Activated T-cell treated with anti-CD3 and anti-CD28 coated beads, Interleukin-2, amount 50 U/mL, for 72 hours (primary cell): ENCODE measurements around the gene PLA2G5. TPM values are rescaled to one million over a fixed set of nuclear protein-coding genes. Genes with fewer than 3 reads are reported as not detected.

ENCODE experiments used
- ATAC-seq, 2 donors: fragments of 150-1000 bp; cut with Tn5 transposase; replicated peaks in 1 of 2; 2 replicates each; pipeline ENCODE4 v1.10.0; 2021; ENCODE audit warnings: moderate library complexity in 2 of 2, mild to moderate bottlenecking in 1 of 2
- DNase-seq, 2 donors: peaks; one replicate each; pipeline ENCODE4 v3.0.0; 2021 to 2022; ENCODE audit warnings: mixed read lengths in 1 of 2
- H3K27ac Mint-ChIP-seq: one replicate; pipeline ENCODE4 v1.8.0; 2022; ENCODE audit warnings: mild to moderate bottlenecking, moderate library complexity, mixed read lengths
- H3K27me3 Mint-ChIP-seq: one replicate; pipeline ENCODE4 v1.8.0; 2022; ENCODE audit warnings: low read depth, mixed read lengths
- H3K36me3 Mint-ChIP-seq, 2 donors: one replicate each; pipeline ENCODE4 v1.8.0; 2022; ENCODE audit warnings: mixed read lengths in 2 of 2, mild to moderate bottlenecking in 1 of 2; ENCODE audit not compliant: insufficient read depth in 2 of 2
- H3K4me1 Mint-ChIP-seq: one replicate; pipeline ENCODE4 v1.8.0; 2022; ENCODE audit warnings: low read depth, mixed read lengths
- H3K4me3 Mint-ChIP-seq, 2 donors: one replicate each; pipeline ENCODE4 v1.8.0; 2022; ENCODE audit warnings: mild to moderate bottlenecking in 2 of 2, mixed read lengths in 2 of 2, moderate library complexity in 2 of 2
- H3K9me3 Mint-ChIP-seq, 2 donors: one replicate each; pipeline ENCODE4 v1.8.0; 2022; ENCODE audit warnings: mixed read lengths in 2 of 2
- total RNA-seq, 2 donors: library from RNA; stranded (reverse); gene quantifications; one replicate each; pipeline ENCODE4 v1.2.3, GENCODE V29; 2022

The PLA2G5 gene
- total RNA-seq, 2 donors from 2014 or later: not detected

- ATAC-seq: no peak
- H3K27ac Mint-ChIP-seq: no peak within 1 kb of the TSS
- no peak within 1 kb of the TSS for H3K4me3 Mint-ChIP-seq
- H3K27me3 Mint-ChIP-seq: peaks cover 23% of the 10 kb centered on the region
- H3K36me3 Mint-ChIP-seq: no peaks in the 10 kb centered on the region
- no peak for DNase-seq
- no peaks in the 10 kb centered on the region for H3K4me1 Mint-ChIP-seq
- no peaks in the 10 kb centered on the region for H3K9me3 Mint-ChIP-seq
These were observed 69.1 kb downstream of the PLA2G5 start, which contains the start of gene PLA2G2F for GRCh38 chr1:20138961-20139550. TSS of gene PLA2G2F (plus strand) at chr1:20139323. CDS start at chr1:20139428, 105 bp downstream.

GRCh38 chr1:20139776-20140612, 70.0 kb downstream of the PLA2G5 start:
- no peaks in the 10 kb centered on the region for H3K36me3 Mint-ChIP-seq
- peaks cover 19% of the 10 kb centered on the region for H3K27me3 Mint-ChIP-seq
- H3K4me1 Mint-ChIP-seq: no peaks in the 10 kb centered on the region
- H3K4me3 Mint-ChIP-seq: no peak overlapping the region
- H3K9me3 Mint-ChIP-seq: no peaks in the 10 kb centered on the region
- ATAC-seq: no peak
- DNase-seq: no peak
- H3K27ac Mint-ChIP-seq: no peak overlapping the region

- Mint-ChIP-seq H3K27ac (no peak overlapping the region), H3K9me3 (no peaks in the 10 kb centered on the region), H3K4me1 (no peaks in the 10 kb centered on the region), H3K36me3 (no peaks in the 10 kb centered on the region), H3K4me3 (no peak overlapping the region), H3K27me3 (peaks cover 19% of the 10 kb centered on the region)
- ATAC-seq: no peak
- no peak for DNase-seq
These were observed 71.0 kb downstream of the PLA2G5 start for GRCh38 chr1:20141001-20141400.

GRCh38 chr1:20141466-20141865, 71.5 kb downstream of the PLA2G5 start:
- no peak overlapping the region for H3K27ac Mint-ChIP-seq

More at GRCh38 chr1:20141466-20141865, 71.5 kb downstream of the PLA2G5 start:
- ATAC-seq (no peak), DNase-seq (no peak)
- Mint-ChIP-seq H3K9me3 (no peaks in the 10 kb centered on the region), H3K4me3 (no peak overlapping the region), H3K27me3 (peaks cover 19% of the 10 kb centered on the region), H3K4me1 (no peaks in the 10 kb centered on the region), H3K36me3 (no peaks in the 10 kb centered on the region)

Other genes with a start within 250 kb of the PLA2G5 start
- 10 to 100 TPM in 1 of 2 donors, 1 to 10 TPM in 1; 9.7 to 10.6 TPM for gene OTUD3, start 187.8 kb upstream of the PLA2G5 start, total RNA-seq
- not detected for gene PLA2G2E, start 146.6 kb upstream of the PLA2G5 start, total RNA-seq
- not detected for gene PLA2G2A, start 90.6 kb upstream of the PLA2G5 start, total RNA-seq
- gene PLA2G2D, start 49.3 kb downstream of the PLA2G5 start, total RNA-seq: not detected
- not detected for gene PLA2G2F, start 69.1 kb downstream of the PLA2G5 start, total RNA-seq
- gene UBXN10, start 115.9 kb downstream of the PLA2G5 start, total RNA-seq: under 1 TPM; 0.91 to 0.93 TPM
- 1 to 10 TPM; 3.1 to 3.3 TPM for gene PLA2G2C, start 116.3 kb downstream of the PLA2G5 start, total RNA-seq
- under 1 TPM in 1 of 2 donors, not detected in 1; 0.22 TPM for gene VWA5B1, start 220.7 kb downstream of the PLA2G5 start, total RNA-seq